Sigmoid colon (tissue), 7 donors: ENCODE data around the gene CHRNA4. TPM values are rescaled to one million over a fixed set of nuclear protein-coding genes. Genes with fewer than 3 reads are reported as not detected.
"Not testable (repeated sequence)": the region's sequence is repeated elsewhere in the genome, so short reads cannot be mapped to it uniquely, and the experiment has no call there.

Source experiments
- DNase-seq: peaks from one replicate; pipeline ENCODE4 v3.0.0-alpha.2; 2019
- H3K27ac ChIP-seq, 4 donors: fragments of 200-600 bp; sonication (generic); one replicate each; pipeline ENCODE4 v1.5.1; 2016 to 2019; ENCODE audit warnings: mild to moderate bottlenecking in 1 of 4
- H3K27me3 ChIP-seq, 3 donors: fragments of 200-600 bp; sonication (generic); one replicate each; pipeline ENCODE4 v1.5.1; 2019; ENCODE audit warnings: mild to moderate bottlenecking in 1 of 3
- H3K36me3 ChIP-seq, 4 donors: fragments of 200-600 bp; sonication (generic); one replicate each; pipeline ENCODE4 v1.5.1; 2016 to 2019
- H3K4me1 ChIP-seq, 4 donors: fragments of 200-600 bp; sonication (generic); one replicate each; pipeline ENCODE4 v1.5.1; 2017 to 2019
- H3K4me3 ChIP-seq, 4 donors: fragments of 200-600 bp; sonication (generic); one replicate each; pipeline ENCODE4 v1.5.1; 2017 to 2019; ENCODE audit warnings: mild to moderate bottlenecking in 2 of 4, moderate library complexity in 1 of 4
- H3K9me3 ChIP-seq, 4 donors: fragments of 200-600 bp in 3 of 4; sonication (generic) in 3 of 4; one replicate each; pipeline versions ENCODE4 v1.5.1 to v1.6.1; 2013 to 2019
- CTCF ChIP-seq, 4 experiments: fragments of 450-650 bp in 3 of 4; fragments of 200-600 bp in 1 of 4; IDR thresholded peaks; one replicate each; pipeline ENCODE4 v1.5.1; 2016 to 2019; ENCODE audit warnings: antibody characterized with exemption in 4 of 4, mild to moderate bottlenecking in 3 of 4, moderate library complexity in 2 of 4
- EP300 ChIP-seq, 4 donors: sonication (generic); formaldehyde crosslinking; IDR thresholded peaks; one replicate each; pipeline ENCODE4 v1.6.1; 2017; ENCODE audit warnings: antibody characterized with exemption in 4 of 4
- POLR2A ChIP-seq, 2 donors: fragments of 450-650 bp; IDR thresholded peaks; one replicate each; pipeline ENCODE4 v1.6.1; 2016; ENCODE audit warnings: antibody characterized with exemption in 2 of 2, mild to moderate bottlenecking in 2 of 2, moderate library complexity in 2 of 2
- POLR2AphosphoS5 ChIP-seq, 4 donors: sonication (generic); formaldehyde crosslinking; IDR thresholded peaks; one replicate each; pipeline ENCODE4 v1.6.1; 2017; ENCODE audit warnings: antibody characterized with exemption in 4 of 4
- WGBS, 2 donors: extraction: QIAGEN DNeasy Blood & Tissue Kit; methylation state at CpG; one replicate each; pipeline ENCODE4 v1.1.7; 2013; 5-methylcytosine and 5-hydroxymethylcytosine counted together
- intact Hi-C: fragments of 100-400 bp; cut with DNase I; formaldehyde crosslinking; loops from one replicate; pipeline ENCODE4 v1.15.1; 2023
- polyA plus RNA-seq, 3 donors: library from polyadenylated mRNA; stranded (reverse); fragments of 200-250 nt; gene quantifications; one replicate each; pipeline ENCODE4 v1.2.3, GENCODE V29; 2013
- total RNA-seq, 4 donors: library from RNA; depleted of rRNA; stranded (reverse); fragments of >200 nt; gene quantifications; one replicate each; pipeline ENCODE4 v1.1.0, GENCODE V29; 2016
- donor health status: healthy with polysubstance abuse.
- donor health status: Bipolar disorder and iron deficiency.
- donor health status: healthy.

The CHRNA4 gene
- total and polyA plus RNA-seq, 7 donors = 0.07 to 1.1 TPM; not detected in 5

- Histone ChIP-seq H3K36me3 (no peaks in the 10 kb centered on the region), H3K9me3 (no peaks in the 10 kb centered on the region), H3K4me1 (peaks cover 0 to 19% (median 0%) of the 10 kb centered on the region in 4 donors), H3K4me3 (no peak overlapping the region), H3K27me3 (peaks cover 0 to 57% (median 34%) of the 10 kb centered on the region in 3 donors), H3K27ac (no peak overlapping the region)
- WGBS, 2 donors = 48 to 59% methylated on average over 37 of the region's 37 CpGs
- intact Hi-C loops = no loop called here
- no peak for TF ChIP-seq POLR2AphosphoS5 (IDR thresholded peaks at IDR 0.05)
- no peak for TF ChIP-seq EP300 (IDR thresholded peaks at IDR 0.05)
- no peak for TF ChIP-seq POLR2A (IDR thresholded peaks at IDR 0.05)
- no peak for TF ChIP-seq CTCF (IDR thresholded peaks at IDR 0.05)
- no peak for DNase-seq
Measured at GRCh38 chr20:63343460-63344445, 17.4 kb downstream of the CHRNA4 start.

GRCh38 chr20:63342561-63343459 is 18.3 kb downstream of the CHRNA4 start:
- WGBS, 2 donors = 87 to 90% methylated on average over 59 of the region's 59 CpGs
- H3K4me3 ChIP-seq = no peak overlapping the region
- intact Hi-C loops = no loop called here
- no peak overlapping the region for H3K27ac ChIP-seq
- H3K9me3 ChIP-seq = no peaks in the 10 kb centered on the region
- TF ChIP-seq POLR2AphosphoS5 (IDR thresholded peaks at IDR 0.05) (no peak), EP300 (IDR thresholded peaks at IDR 0.05) (no peak), POLR2A (IDR thresholded peaks at IDR 0.05) (no peak), CTCF (IDR thresholded peaks at IDR 0.05) (no peak)
- H3K36me3 ChIP-seq = no peaks in the 10 kb centered on the region
- H3K27me3 ChIP-seq = peaks cover 0 to 61% (median 34%) of the 10 kb centered on the region in 3 donors
- DNase-seq = no peak
- peaks cover 0 to 19% (median 0%) of the 10 kb centered on the region in 4 donors for H3K4me1 ChIP-seq

- H3K36me3 ChIP-seq, H3K4me3 ChIP-seq, intact Hi-C loops, H3K27ac ChIP-seq, H3K4me1 ChIP-seq, DNase-seq, H3K9me3 ChIP-seq: not testable (repeated sequence)
- peaks cover 0 to 56% (median 11%) of the 10 kb centered on the region in 3 donors for H3K27me3 ChIP-seq
- WGBS, 2 donors = 78 to 81% methylated on average over 10 of the region's 10 CpGs
Measured at GRCh38 chr20:63340158-63340688, 20.9 kb downstream of the CHRNA4 start.

GRCh38 chr20:63339154-63340094 is 21.7 kb downstream of the CHRNA4 start:
- H3K36me3 ChIP-seq, intact Hi-C loops, DNase-seq, H3K9me3 ChIP-seq, H3K27ac ChIP-seq, H3K4me1 ChIP-seq, H3K4me3 ChIP-seq: not testable (repeated sequence)
- 69 to 75% methylated on average over 14 of the region's 14 CpGs for WGBS, 2 donors
- peaks cover 0 to 56% (median 8%) of the 10 kb centered on the region in 3 donors for H3K27me3 ChIP-seq
